Transverse colon (tissue), 4 donors: ENCODE results near the gene ZBP1.

Experiments
- CTCF ChIP-seq, 5 experiments: fragments of 200-600 bp in 3 of 5; fragments of 450-650 bp in 2 of 5; sonication (generic) in 3 of 5; IDR thresholded peaks; 1 replicate in 2 of 5; 2 replicates in 3 of 5; pipeline ENCODE4 v1.5.1; 2016 to 2017; ENCODE audit warnings: antibody characterized with exemption in 5 of 5, inconsistent platforms in 3 of 5, mild to moderate bottlenecking in 2 of 5, moderate library complexity in 1 of 5
- EP300 ChIP-seq: sonication (generic); formaldehyde crosslinking; IDR thresholded peaks from one replicate; pipeline ENCODE4 v1.6.1; 2017; ENCODE audit warnings: antibody characterized with exemption, low read depth
- POLR2A ChIP-seq: fragments of 450-650 bp; IDR thresholded peaks from one replicate; pipeline ENCODE4 v1.6.1; 2016; ENCODE audit warnings: antibody characterized with exemption, mild to moderate bottlenecking, moderate library complexity
- POLR2AphosphoS5 ChIP-seq, 3 donors: sonication (generic); formaldehyde crosslinking; IDR thresholded peaks; one replicate each; pipeline ENCODE4 v1.6.1; 2016; ENCODE audit warnings: antibody characterized with exemption in 3 of 3

GRCh38 chr20:57557926-57558613, 62.2 kb downstream of the ZBP1 start:
- TF ChIP-seq POLR2AphosphoS5 (IDR thresholded peaks at IDR 0.05) (no peak), CTCF (IDR thresholded peaks at IDR 0.05) (no peak), EP300 (no peak), POLR2A (no peak)
